ENCODE results near the gene NKX2-3.

NKX2-3 gene

DNA sequence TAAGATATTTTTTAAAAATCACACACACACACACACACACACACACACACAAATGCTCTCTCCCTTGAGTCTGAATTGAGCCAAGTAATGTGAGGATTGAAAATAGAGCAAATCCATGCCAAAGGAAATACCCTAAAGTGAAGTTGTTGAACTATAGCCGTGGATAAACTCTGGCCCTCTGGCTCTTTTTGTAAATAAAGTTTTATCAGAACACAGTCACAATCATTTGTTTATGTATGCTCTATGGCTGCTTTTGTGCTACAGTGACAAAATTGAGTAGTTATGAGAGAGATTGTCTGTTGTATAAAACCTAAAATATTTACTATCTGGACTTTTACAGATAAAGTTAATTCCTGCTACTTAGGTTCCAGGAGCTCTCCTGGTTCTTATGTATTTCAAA is 39.1 kb downstream of the NKX2-3 start:
- intact Hi-C loops (cut with DNase I): no loop called here
- no peak for DNase-seq

DNA sequence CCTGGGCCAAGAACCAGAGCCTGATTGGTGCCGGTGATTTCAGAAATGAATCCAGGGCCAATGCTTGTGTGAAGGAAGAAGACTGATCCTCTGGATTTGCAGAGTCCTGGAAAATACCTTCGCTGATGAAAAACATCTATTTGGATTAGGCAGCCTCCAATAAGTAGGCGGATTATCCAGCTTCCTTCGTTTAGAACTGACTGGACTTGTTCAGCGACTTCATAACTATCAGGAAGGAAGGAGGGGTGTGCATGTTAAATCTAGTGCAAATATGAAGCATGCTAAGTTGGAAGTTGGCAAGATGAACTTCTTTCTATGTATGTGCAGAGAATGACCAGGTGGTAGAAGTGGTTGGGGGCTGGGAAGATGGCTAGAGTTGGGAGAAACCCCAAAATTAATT is 41.0 kb downstream of the NKX2-3 start:
- intact Hi-C loops (cut with DNase I): no loop called here
- no peak for DNase-seq

DNA sequence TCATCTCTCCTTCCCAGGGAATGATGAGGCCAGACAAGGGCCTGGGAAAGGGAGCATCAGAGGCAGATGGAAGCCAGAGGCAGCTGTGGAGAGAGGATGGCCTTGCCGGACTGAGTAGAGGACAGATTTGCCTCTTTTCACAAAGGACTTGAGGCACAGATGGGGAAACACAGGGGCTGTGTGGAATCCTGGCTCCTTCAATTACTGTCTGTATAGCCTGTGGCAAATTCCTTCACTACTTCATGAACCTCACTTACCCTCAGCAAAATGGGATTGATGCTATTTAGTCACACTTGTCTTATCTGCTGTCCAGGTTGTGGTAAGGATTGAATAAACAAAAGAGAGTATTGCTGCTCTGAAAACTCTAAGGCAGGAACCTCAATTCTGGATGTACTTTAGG is 47.2 kb downstream of the NKX2-3 start:
- intact Hi-C loops (cut with DNase I): no loop called here
- no peak for DNase-seq

DNA sequence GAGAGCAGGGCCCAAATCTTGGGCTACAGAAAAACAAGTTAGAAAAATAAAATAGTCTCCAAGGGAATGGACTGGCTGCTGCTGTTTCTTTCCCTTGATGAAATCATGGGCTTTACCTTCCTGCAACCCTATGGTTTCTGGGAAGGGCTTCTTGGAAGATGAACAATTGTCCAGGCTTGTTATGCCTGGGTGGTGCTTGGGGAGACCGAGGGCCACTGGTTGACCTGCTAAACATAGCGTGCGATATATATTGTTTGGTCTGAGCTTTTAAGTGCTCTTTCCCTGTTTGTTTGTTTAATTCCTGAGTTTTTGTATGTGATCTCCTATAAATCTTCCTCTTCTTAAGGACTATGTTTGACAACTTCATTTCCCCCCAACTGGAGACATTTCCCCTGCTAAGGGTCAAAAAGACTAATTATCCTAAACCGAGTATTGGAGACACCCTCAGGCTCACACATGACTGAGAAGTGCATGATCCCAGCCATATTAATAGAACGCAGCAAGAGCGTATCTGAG is 49.6 kb downstream of the NKX2-3 start:
- no peak for DNase-seq
- intact Hi-C loops (cut with DNase I): no loop called here

DNA sequence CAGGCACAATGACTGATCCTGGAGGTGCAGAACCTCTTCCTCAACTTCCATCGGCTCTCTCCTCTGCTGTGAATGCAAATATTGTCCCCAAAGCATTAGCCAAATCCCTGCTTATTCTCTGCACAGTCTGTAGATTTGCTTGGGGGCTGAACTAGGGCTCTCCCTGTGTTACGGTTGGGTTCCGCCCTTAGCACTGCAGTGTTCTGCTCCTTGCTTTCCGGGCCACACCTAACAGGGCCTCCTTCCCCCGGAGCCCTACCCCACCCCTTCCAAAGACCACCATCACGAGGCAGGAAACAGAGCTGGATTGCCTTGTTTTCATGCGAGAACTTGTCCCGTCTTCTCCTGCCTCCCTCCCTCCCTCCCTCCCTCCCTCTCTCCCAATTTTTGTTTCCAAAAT is 50.9 kb downstream of the NKX2-3 start:
- DNase-seq: no peak
- intact Hi-C loops (cut with DNase I): no loop called here

Measured in posterior cingulate gyrus (tissue), 11 donors.